K562 (cell line): ENCODE results near the gene RO60. TPM values are rescaled to one million over a fixed set of nuclear protein-coding genes. Genes with fewer than 3 reads are reported as not detected.

Experiments used
- BACH1 ChIP-seq: fragments of 200-800 bp; sonication (Bioruptor generic); IDR thresholded peaks from 2 replicates; pipeline ENCODE4 v1.6.1; 2016; ENCODE audit warnings: missing genetic modification characterization, missing compliant biosample characterization
- CHD2 ChIP-seq: IDR thresholded peaks from 2 replicates; pipeline ENCODE4 v1.6.1; 2011; ENCODE audit warnings: low read depth, low read length
- CREBBP ChIP-seq: IDR thresholded peaks from one replicate; pipeline ENCODE4 v1.6.1; 2012; ENCODE audit warnings: low read depth, mild to moderate bottlenecking, control low read depth, inconsistent platforms, low read length
- HIVEP1 ChIP-seq: fragments of 250-450 bp; sonication (Bioruptor Pico); IDR thresholded peaks from 2 replicates; pipeline ENCODE4 v1.4.0; 2020; ENCODE audit warnings: mild to moderate bottlenecking
- HLTF ChIP-seq: fragments of 450-650 bp; IDR thresholded peaks from 2 replicates; pipeline ENCODE4 v1.6.1; 2016
- IRF2 ChIP-seq: sonication (generic); formaldehyde crosslinking; IDR thresholded peaks from 2 replicates; pipeline ENCODE4 v1.8.1; 2022; ENCODE audit warnings: mild to moderate bottlenecking, missing genetic modification reagents
- MTA3 ChIP-seq: fragments of 450-650 bp; formaldehyde crosslinking; IDR thresholded peaks from 2 replicates; pipeline ENCODE4 v1.6.1; 2017; ENCODE audit warnings: mild to moderate bottlenecking, borderline replicate concordance
- MYNN ChIP-seq, 2 experiments: sonication (generic); formaldehyde crosslinking in 1 of 2; IDR thresholded peaks; 2 replicates each; pipeline versions ENCODE4 v1.5.0 to v1.6.1; 2016 to 2020; ENCODE audit warnings: antibody characterized with exemption in 1 of 2, missing genetic modification reagents in 1 of 2
- NR1H2 ChIP-seq: sonication (generic); formaldehyde crosslinking; IDR thresholded peaks from 2 replicates; pipeline ENCODE4 v1.4.0; 2020; ENCODE audit warnings: mild to moderate bottlenecking, missing genetic modification reagents
- NR2C1 ChIP-seq, 2 experiments: fragments of 450-650 bp; IDR thresholded peaks; 2 replicates each; pipeline ENCODE4 v1.6.1; 2017; ENCODE audit warnings: mild to moderate bottlenecking in 2 of 2, antibody characterized with exemption in 1 of 2, inconsistent platforms in 1 of 2, missing compliant biosample characterization in 1 of 2, missing genetic modification characterization in 1 of 2
- PTRF ChIP-seq: fragments of 450-650 bp; IDR thresholded peaks from 2 replicates; pipeline ENCODE4 v1.6.1; 2016; ENCODE audit warnings: mild to moderate bottlenecking, missing genetic modification characterization, missing compliant biosample characterization
- RAD51 ChIP-seq: fragments of 450-650 bp; IDR thresholded peaks from 2 replicates; pipeline ENCODE4 v1.7.1; 2016; ENCODE audit warnings: low read depth, mild to moderate bottlenecking, borderline replicate concordance
- SIRT6 ChIP-seq: IDR thresholded peaks from one replicate; pipeline ENCODE4 v1.6.1; 2012; ENCODE audit warnings: low read depth, mild to moderate bottlenecking, control low read depth, inconsistent platforms, low read length, moderate library complexity
- SMARCB1 ChIP-seq: IDR thresholded peaks from 2 replicates; pipeline ENCODE4 v1.6.1; 2011; ENCODE audit warnings: improper control_type of control experiment, low read depth; ENCODE audit not compliant: insufficient read length
- TAF1 ChIP-seq: IDR thresholded peaks from 2 replicates; pipeline ENCODE4 v1.6.1; 2011; ENCODE audit warnings: mild to moderate bottlenecking, low read length, moderate library complexity; ENCODE audit not compliant: insufficient read depth, control insufficient read depth, severe bottlenecking; ENCODE audit errors: extremely low read depth
- TGIF2 ChIP-seq: sonication (generic); formaldehyde crosslinking; IDR thresholded peaks from 2 replicates; pipeline ENCODE4 v1.8.1; 2022; ENCODE audit warnings: mild to moderate bottlenecking, missing genetic modification reagents, moderate library complexity
- YY1 ChIP-seq, 3 experiments: IDR thresholded peaks; 2 replicates each; pipeline ENCODE4 v1.6.1; 2011; ENCODE audit warnings: low read length in 2 of 3, mild to moderate bottlenecking in 2 of 3, moderate library complexity in 2 of 3, borderline replicate concordance in 1 of 3, control low read depth in 1 of 3, low read depth in 1 of 3; ENCODE audit not compliant: insufficient read depth in 3 of 3, insufficient replicate concordance in 2 of 3, control insufficient read depth in 1 of 3, insufficient read length in 1 of 3; ENCODE audit errors: extremely low read depth in 1 of 3
- ZNF197 ChIP-seq: fragments of 200-800 bp; sonication (Bioruptor generic); IDR thresholded peaks from 2 replicates; pipeline ENCODE4 v1.6.1; 2016; ENCODE audit warnings: low read depth, missing genetic modification characterization, missing compliant biosample characterization
- ZNF3 ChIP-seq: fragments of 250-450 bp; sonication (Bioruptor Pico); IDR thresholded peaks from 2 replicates; pipeline ENCODE4 v1.5.0; 2021; ENCODE audit warnings: mild to moderate bottlenecking, moderate library complexity
- ZNF324 ChIP-seq: fragments of 250-450 bp; sonication (Bioruptor Pico); IDR thresholded peaks from 2 replicates; pipeline ENCODE4 v1.4.0; 2020; ENCODE audit warnings: mild to moderate bottlenecking
- ZNF57 ChIP-seq: fragments of 450-650 bp; formaldehyde crosslinking; IDR thresholded peaks from 2 replicates; pipeline ENCODE4 v1.4.0; 2020; ENCODE audit warnings: mild to moderate bottlenecking, moderate library complexity
- ZNF644 ChIP-seq: fragments of 200-800 bp; sonication (Bioruptor generic); IDR thresholded peaks from 2 replicates; pipeline ENCODE4 v1.6.1; 2016; ENCODE audit warnings: low read depth, missing genetic modification characterization, missing compliant biosample characterization
- polyA plus RNA-seq, 8 experiments: library from polyadenylated mRNA; depleted of rRNA in 4 of 8; stranded (reverse) in 5 of 8; unstranded in 3 of 8; fragments of >200 nt; fragmentation: Nextera tagmentation in 2 of 8; fragmentation: Illumina TruSeq in 1 of 8; extraction: Ambion mirVana in 2 of 8; extraction: Trizol in 1 of 8; gene quantifications; 2 replicates each; pipeline versions ENCODE4 v1.2.1 to v1.2.3, GENCODE V29; 2011 to 2014; ENCODE audit warnings: inconsistent platforms in 1 of 8, missing spikeins in 1 of 8
- total RNA-seq, 7 experiments: library from RNA; depleted of rRNA in 6 of 7; stranded (reverse); fragments of >200 nt in 6 of 7; fragmentation: Illumina TruSeq in 2 of 7; extraction: Trizol in 2 of 7; gene quantifications; 2 replicates each; pipeline versions ENCODE4 v1.2.1 to v1.2.3, GENCODE V29; 2011 to 2021; ENCODE audit warnings: low replicate concordance in 1 of 7
- TF ChIP-seq, protein P1 (sequence below): fragments of 250-450 bp; sonication (Bioruptor Pico); IDR thresholded peaks from 2 replicates; pipeline ENCODE4 v1.8.0; 2022; ENCODE audit warnings: inconsistent platforms, mild to moderate bottlenecking, moderate library complexity, borderline replicate concordance

RO60 gene
- total and polyA plus RNA-seq, 9 of the 15 experiments (the other 6 are each of a cell fraction or from before 2014, with no cell fraction given): 24.9 to 187 (median 101) TPM

DNA sequence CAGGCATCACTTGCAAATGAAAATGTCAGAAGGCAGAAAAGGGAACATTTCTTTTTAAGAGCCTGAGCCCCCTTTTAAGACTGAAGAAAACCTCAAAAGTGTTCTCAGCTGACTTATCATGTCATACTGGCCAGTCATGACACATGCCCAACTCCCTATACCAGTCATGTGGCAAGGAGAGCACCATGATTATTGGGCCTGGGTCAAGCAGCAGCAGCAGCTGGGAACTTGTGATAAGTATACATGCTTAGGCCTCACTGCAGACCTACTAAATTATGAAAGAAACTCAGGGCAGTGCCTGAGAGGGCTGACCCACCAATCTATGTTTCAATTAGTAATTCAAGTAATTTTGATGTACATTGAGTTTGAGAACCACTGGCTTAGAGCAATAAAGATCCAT is 8.6 kb downstream of the RO60 start (continued):
- TF ChIP-seq NR1H2 (CRISPR knock-in tag) (no peak), HLTF (no peak), SIRT6 (no peak), YY1 (IDR thresholded peaks at IDR 0.05; ENCODE audit: borderline replicate concordance in 1 of 3, control insufficient read depth in 1 of 3, extremely low read depth in 1 of 3, insufficient read depth in 3 of 3, insufficient read length in 1 of 3, insufficient replicate concordance in 2 of 3, low read depth in 1 of 3, low read length in 2 of 3) (peak in 1 of 3 experiments; percentile 14), CHD2 (no peak), ZNF57 (CRISPR knock-in tag) (no peak), MTA3 (peak; percentile 65; the same call in 1 of the 2 replicates), PTRF (tag) (no peak), NR2C1 (IDR thresholded peaks at IDR 0.05) (no peak), NR2C1 (tag; IDR thresholded peaks at IDR 0.05) (0 out of 2 replicates have a peak, but pooled peaks have one; percentile 14), TAF1 (no peak), BACH1 (tag) (peak; percentile 51; the same call in 1 of the 2 replicates), ZNF3 (no peak), RAD51 (peak; percentile 48; the same call in 1 of the 2 replicates), HIVEP1 (CRISPR knock-in tag) (no peak), MYNN (IDR thresholded peaks at IDR 0.05) (peak; percentile 76; the same call in 1 of the 2 replicates), MYNN (CRISPR knock-in tag; IDR thresholded peaks at IDR 0.05) (no peak), IRF2 (CRISPR knock-in tag) (no peak), TGIF2 (CRISPR knock-in tag) (no peak), ZNF197 (no peak), ZNF644 (tag) (0 out of 2 replicates have a peak, but pooled peaks have one; percentile 11), SMARCB1 (no peak), CREBBP (no peak), ZNF324 (CRISPR knock-in tag) (no peak)
- TF ChIP-seq, protein P1, sequence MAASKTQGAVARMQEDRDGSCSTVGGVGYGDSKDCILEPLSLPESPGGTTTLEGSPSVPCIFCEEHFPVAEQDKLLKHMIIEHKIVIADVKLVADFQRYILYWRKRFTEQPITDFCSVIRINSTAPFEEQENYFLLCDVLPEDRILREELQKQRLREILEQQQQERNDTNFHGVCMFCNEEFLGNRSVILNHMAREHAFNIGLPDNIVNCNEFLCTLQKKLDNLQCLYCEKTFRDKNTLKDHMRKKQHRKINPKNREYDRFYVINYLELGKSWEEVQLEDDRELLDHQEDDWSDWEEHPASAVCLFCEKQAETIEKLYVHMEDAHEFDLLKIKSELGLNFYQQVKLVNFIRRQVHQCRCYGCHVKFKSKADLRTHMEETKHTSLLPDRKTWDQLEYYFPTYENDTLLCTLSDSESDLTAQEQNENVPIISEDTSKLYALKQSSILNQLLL (CRISPR knock-in tag): no peak
